ENCODE measurements around the gene ZBTB7C.

- TF ChIP-seq CTCF (IDR thresholded peaks at IDR 0.05; ENCODE audit: insufficient read depth, low read length, poor library complexity, severe bottlenecking) (no peak), EZH2phosphoT487 (conservative IDR thresholded peaks at IDR 0.05; ENCODE audit: low read length) (no peak)
Measured at GRCh38 chr18:48059455-48060010, 349.6 kb downstream of the ZBTB7C start.

Measured in SU-DHL-6 (cell line).